HepG2 (cell line): ENCODE results near the gene C9orf50. TPM values are rescaled to one million over a fixed set of nuclear protein-coding genes. Genes with fewer than 3 reads are reported as not detected.

Source experiments
- CEBPZ ChIP-seq: IDR thresholded peaks from 2 replicates; pipeline ENCODE4 v1.6.1; 2012; ENCODE audit warnings: low read length, improper control_type of control experiment
- ELF4 ChIP-seq: sonication (generic); formaldehyde crosslinking; IDR thresholded peaks from 2 replicates; pipeline ENCODE4 v1.5.0; 2020; ENCODE audit warnings: missing genetic modification reagents, mild to moderate bottlenecking, moderate library complexity, borderline replicate concordance
- ETV5 ChIP-seq: IDR thresholded peaks from 2 replicates; pipeline ENCODE4 v1.6.1; 2018; ENCODE audit warnings: missing biosample characterization, missing genetic modification reagents, inconsistent platforms, borderline replicate concordance
- HOXA7 ChIP-seq: sonication (generic); formaldehyde crosslinking; IDR thresholded peaks from 2 replicates; pipeline ENCODE4 v1.8.1; 2022; ENCODE audit warnings: mild to moderate bottlenecking, missing genetic modification reagents, moderate library complexity
- MED8 ChIP-seq: sonication (generic); formaldehyde crosslinking; IDR thresholded peaks from 2 replicates; pipeline ENCODE4 v1.8.1; 2023; ENCODE audit warnings: mild to moderate bottlenecking, missing genetic modification reagents; ENCODE audit not compliant: insufficient replicate concordance
- POLR2A ChIP-seq, 2 experiments: IDR thresholded peaks; 2 replicates each; pipeline ENCODE4 v1.6.1; 2011; ENCODE audit warnings: low read depth in 2 of 2, low read length in 2 of 2, mild to moderate bottlenecking in 1 of 2, moderate library complexity in 1 of 2; ENCODE audit not compliant: insufficient read depth in 1 of 2
- RARG ChIP-seq: sonication (generic); formaldehyde crosslinking; IDR thresholded peaks from 2 replicates; pipeline ENCODE4 v1.4.0; 2020; ENCODE audit warnings: low read depth, mild to moderate bottlenecking, missing genetic modification reagents
- SP1 ChIP-seq, 2 experiments: fragments of 450-650 bp in 1 of 2; sonication (generic) in 1 of 2; formaldehyde crosslinking in 1 of 2; IDR thresholded peaks; 2 replicates each; pipeline versions ENCODE4 v1.4.0 to v1.6.1; 2016 to 2020; ENCODE audit warnings: missing genetic modification reagents in 1 of 2
- TBL1XR1 ChIP-seq: fragments of 150-350 bp; IDR thresholded peaks from 2 replicates; pipeline ENCODE4 v1.6.1; 2014; ENCODE audit warnings: borderline replicate concordance, low read length; ENCODE audit not compliant: partially characterized antibody
- TBP ChIP-seq: sonication (generic); formaldehyde crosslinking; IDR thresholded peaks from 2 replicates; pipeline ENCODE4 v1.5.0; 2020; ENCODE audit warnings: missing genetic modification reagents
- TRIM22 ChIP-seq: fragments of 450-650 bp; IDR thresholded peaks from 2 replicates; pipeline ENCODE4 v1.6.1; 2017
- XBP1 ChIP-seq: sonication (generic); formaldehyde crosslinking; IDR thresholded peaks from 2 replicates; pipeline ENCODE4 v1.5.0; 2020; ENCODE audit warnings: missing genetic modification reagents
- ZBTB33 ChIP-seq: sonication (generic); formaldehyde crosslinking; IDR thresholded peaks from 2 replicates; pipeline ENCODE4 v1.4.0; 2020; ENCODE audit warnings: missing genetic modification reagents
- ZNF232 ChIP-seq: sonication (generic); formaldehyde crosslinking; IDR thresholded peaks from 2 replicates; pipeline ENCODE4 v1.4.0; 2020; ENCODE audit warnings: missing genetic modification reagents, borderline replicate concordance
- ZNF562 ChIP-seq: sonication (generic); formaldehyde crosslinking; IDR thresholded peaks from 2 replicates; pipeline ENCODE4 v1.8.0; 2022; ENCODE audit warnings: missing genetic modification reagents, borderline replicate concordance
- ZSCAN9 ChIP-seq: IDR thresholded peaks from 2 replicates; pipeline ENCODE4 v1.6.1; 2016; ENCODE audit warnings: borderline replicate concordance
- polyA plus RNA-seq, 8 experiments: library from polyadenylated mRNA; depleted of rRNA in 3 of 8; stranded (reverse) in 7 of 8; unstranded in 1 of 8; fragments of >200 nt; fragmentation: Illumina TruSeq in 4 of 8; extraction: Trizol in 4 of 8; gene quantifications; 2 replicates each; pipeline versions ENCODE4 v1.2.1 to v1.2.3, GENCODE V29; 2011 to 2016; ENCODE audit warnings: low read depth in 4 of 8, missing spikeins in 1 of 8, mixed read lengths in 1 of 8; ENCODE audit not compliant: insufficient read depth in 1 of 8
- total RNA-seq, 5 experiments: library from RNA; depleted of rRNA; stranded (reverse); fragments of >200 nt; fragmentation: Illumina TruSeq; extraction: Trizol; gene quantifications; 2 replicates each; pipeline ENCODE4 v1.2.3, GENCODE V29; 2016; ENCODE audit warnings: low read depth in 1 of 5
- TF ChIP-seq, protein P1 (sequence below): sonication (generic); formaldehyde crosslinking; IDR thresholded peaks from 2 replicates; pipeline ENCODE4 v1.9.0; 2022; ENCODE audit warnings: missing genetic modification reagents, mild to moderate bottlenecking, borderline replicate concordance
- TF ChIP-seq, protein P2 (sequence below): sonication (generic); formaldehyde crosslinking; IDR thresholded peaks from 2 replicates; pipeline ENCODE4 v1.5.0; 2020; ENCODE audit warnings: missing genetic modification reagents

C9orf50 gene
- total and polyA plus RNA-seq, 2 of the 13 experiments (the other 11 are each of a cell fraction or from before 2014, with no cell fraction given), result not detected

DNA sequence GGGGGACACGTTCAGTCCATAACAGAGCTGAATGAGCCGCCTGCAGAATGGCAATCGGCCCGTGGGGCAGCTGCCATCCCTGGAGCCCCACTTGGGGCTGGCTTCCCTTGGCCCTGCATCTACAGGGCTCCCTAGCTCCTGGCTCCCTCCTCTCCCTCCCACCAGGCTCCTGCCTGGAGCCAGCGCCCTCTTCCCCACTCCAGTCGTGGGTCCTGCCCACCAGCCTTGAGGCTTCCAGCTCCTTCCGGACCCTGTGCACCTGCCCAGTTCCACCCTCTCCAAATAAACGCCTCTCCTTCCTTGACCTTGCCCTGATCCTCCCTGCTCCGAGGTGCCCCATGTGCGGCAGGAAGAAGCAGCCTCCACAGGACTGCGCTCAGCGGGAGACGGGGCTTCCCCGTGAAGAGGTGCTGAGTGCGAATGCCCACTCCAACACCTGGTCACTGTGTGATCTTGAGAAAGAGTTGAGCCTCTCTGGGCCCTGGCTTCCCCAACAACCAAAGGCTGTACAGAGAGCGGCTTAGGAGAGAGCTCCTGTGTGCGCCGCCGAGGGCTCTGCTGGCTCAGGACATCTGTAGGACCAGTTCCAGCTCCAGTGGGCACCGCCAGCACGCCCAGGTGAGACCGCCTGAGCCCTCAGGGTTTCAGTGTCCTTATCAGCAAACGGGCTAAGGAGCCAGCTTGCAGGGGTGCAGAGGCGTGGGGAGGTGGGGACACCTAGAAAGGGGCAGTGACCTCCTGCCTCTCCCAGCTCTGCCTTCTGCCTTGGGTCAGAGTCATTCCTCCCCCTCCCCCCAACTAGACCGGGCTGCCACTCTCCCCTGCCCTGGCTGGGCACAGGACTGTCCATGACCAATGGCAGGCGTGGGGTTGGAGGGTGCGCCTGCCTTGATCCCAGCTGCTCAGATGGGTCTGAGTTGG, 12.1 kb downstream of the C9orf50 start (continued):
- TF ChIP-seq CEBPZ (no peak), HOXA7 (CRISPR knock-in tag) (no peak), ELF4 (CRISPR knock-in tag) (no peak), ZNF562 (CRISPR knock-in tag) (no peak), POLR2A (IDR thresholded peaks at IDR 0.05; ENCODE audit: insufficient read depth in 1 of 2, low read depth in 2 of 2, low read length in 2 of 2) (no peak), ZSCAN9 (no peak), TBP (CRISPR knock-in tag) (no peak), MED8 (CRISPR knock-in tag) (no peak), TBL1XR1 (no peak), ZBTB33 (CRISPR knock-in tag) (peak; percentile 73), ZNF232 (CRISPR knock-in tag) (no peak), XBP1 (no peak), SP1 (IDR thresholded peaks at IDR 0.05) (no peak), SP1 (CRISPR knock-in tag; IDR thresholded peaks at IDR 0.05) (no peak), RARG (CRISPR knock-in tag) (no peak), TRIM22 (no peak), ETV5 (CRISPR knock-in tag) (no peak)
- TF ChIP-seq, protein P1, sequence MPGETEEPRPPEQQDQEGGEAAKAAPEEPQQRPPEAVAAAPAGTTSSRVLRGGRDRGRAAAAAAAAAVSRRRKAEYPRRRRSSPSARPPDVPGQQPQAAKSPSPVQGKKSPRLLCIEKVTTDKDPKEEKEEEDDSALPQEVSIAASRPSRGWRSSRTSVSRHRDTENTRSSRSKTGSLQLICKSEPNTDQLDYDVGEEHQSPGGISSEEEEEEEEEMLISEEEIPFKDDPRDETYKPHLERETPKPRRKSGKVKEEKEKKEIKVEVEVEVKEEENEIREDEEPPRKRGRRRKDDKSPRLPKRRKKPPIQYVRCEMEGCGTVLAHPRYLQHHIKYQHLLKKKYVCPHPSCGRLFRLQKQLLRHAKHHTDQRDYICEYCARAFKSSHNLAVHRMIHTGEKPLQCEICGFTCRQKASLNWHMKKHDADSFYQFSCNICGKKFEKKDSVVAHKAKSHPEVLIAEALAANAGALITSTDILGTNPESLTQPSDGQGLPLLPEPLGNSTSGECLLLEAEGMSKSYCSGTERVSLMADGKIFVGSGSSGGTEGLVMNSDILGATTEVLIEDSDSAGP (CRISPR knock-in tag), result 0 out of 2 replicates have a peak, but pooled peaks have one; percentile 39
- TF ChIP-seq, protein P2, sequence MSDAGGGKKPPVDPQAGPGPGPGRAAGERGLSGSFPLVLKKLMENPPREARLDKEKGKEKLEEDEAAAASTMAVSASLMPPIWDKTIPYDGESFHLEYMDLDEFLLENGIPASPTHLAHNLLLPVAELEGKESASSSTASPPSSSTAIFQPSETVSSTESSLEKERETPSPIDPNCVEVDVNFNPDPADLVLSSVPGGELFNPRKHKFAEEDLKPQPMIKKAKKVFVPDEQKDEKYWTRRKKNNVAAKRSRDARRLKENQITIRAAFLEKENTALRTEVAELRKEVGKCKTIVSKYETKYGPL, result no peak
